ENCODE results near the gene CYBA.

CYBA gene

DNA sequence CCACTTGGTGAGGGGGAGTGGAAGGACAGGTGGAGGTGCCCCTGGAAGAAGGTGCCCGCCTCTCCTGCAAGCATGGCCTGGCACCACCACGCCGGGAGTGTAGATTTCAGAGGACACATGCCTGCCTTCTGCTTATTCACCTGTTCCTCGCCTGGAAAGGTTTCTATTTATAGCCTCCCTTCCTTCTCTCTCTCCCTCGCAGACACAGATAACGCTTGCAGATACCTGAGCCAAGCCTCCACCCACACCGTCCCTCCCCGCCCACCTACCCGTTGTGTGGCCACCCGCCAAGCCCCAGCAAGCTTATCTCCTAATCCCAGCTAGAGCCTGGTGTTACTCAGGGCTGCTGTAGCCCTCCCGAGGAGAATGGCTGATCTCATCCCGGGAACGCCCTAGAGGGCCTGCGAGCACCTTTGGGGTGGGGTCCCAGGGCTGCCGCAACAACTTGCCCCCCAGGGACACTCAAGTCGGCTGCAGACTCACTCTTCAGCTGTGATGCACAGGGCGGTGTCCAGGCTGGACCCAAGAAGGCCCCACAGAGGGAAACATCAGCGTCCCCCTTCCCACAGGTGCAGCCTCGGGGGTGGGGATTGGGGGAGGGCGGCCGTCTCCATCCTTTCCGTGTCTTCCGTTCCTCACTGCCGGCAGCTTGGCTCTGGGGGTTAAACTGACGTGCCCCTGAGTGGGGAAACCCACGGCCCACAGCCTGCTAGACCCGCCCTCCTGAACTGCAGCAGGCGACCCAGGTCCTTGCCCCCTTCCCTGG lies 37.3 kb upstream of the CYBA start:
- TF ChIP-seq, protein P1, sequence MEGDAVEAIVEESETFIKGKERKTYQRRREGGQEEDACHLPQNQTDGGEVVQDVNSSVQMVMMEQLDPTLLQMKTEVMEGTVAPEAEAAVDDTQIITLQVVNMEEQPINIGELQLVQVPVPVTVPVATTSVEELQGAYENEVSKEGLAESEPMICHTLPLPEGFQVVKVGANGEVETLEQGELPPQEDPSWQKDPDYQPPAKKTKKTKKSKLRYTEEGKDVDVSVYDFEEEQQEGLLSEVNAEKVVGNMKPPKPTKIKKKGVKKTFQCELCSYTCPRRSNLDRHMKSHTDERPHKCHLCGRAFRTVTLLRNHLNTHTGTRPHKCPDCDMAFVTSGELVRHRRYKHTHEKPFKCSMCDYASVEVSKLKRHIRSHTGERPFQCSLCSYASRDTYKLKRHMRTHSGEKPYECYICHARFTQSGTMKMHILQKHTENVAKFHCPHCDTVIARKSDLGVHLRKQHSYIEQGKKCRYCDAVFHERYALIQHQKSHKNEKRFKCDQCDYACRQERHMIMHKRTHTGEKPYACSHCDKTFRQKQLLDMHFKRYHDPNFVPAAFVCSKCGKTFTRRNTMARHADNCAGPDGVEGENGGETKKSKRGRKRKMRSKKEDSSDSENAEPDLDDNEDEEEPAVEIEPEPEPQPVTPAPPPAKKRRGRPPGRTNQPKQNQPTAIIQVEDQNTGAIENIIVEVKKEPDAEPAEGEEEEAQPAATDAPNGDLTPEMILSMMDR (IDR thresholded peaks at IDR 0.05; ENCODE audit: low read depth, low read length, missing control alignments), result no peak
- in situ Hi-C loops (cut with HindIII; ENCODE audit: low pct_ligation_motif_present, low sequenced_read_pairs), result loop anchor here (10.0 kb wide), 1 partner anchor 97 kb away; the partner anchor contains the start of gene PIEZO1
- Histone ChIP-seq H3K27me3 (replicated peaks) (peaks cover 2% of the 10 kb centered on the region), H3K27ac (no peak overlapping the region), H3K36me3 (replicated peaks) (no peaks in the 10 kb centered on the region), H3K4me3 (ENCODE audit: low read depth, low read length) (no peak overlapping the region)
- DNase-seq, result no peak

DNA sequence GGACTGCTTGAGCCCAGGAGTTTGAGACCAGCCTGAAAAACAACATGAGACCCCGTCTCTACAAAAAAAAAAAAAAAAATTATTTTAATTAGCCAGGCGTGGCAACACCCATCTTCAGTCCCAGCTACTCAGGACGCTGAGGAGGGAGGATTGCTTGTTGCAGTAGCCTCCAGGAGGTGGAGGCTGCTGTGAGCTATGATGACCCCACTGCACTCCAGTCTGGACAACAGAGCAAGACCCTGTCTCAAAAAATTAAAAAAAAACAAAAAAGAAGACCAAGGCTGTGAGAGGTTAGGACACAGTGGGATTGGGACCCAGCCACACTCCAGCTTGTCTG lies 36.8 kb upstream of the CYBA start:
- TF ChIP-seq, protein P1 (IDR thresholded peaks at IDR 0.05; ENCODE audit: low read depth, low read length, missing control alignments), result no peak
- H3K27me3 ChIP-seq (replicated peaks), result peaks cover 2% of the 10 kb centered on the region
- no peaks in the 10 kb centered on the region for H3K36me3 ChIP-seq (replicated peaks)
- H3K4me3 ChIP-seq (ENCODE audit: low read depth, low read length), result no peak overlapping the region
- H3K27ac ChIP-seq, result no peak overlapping the region
- in situ Hi-C loops (cut with HindIII; ENCODE audit: low pct_ligation_motif_present, low sequenced_read_pairs), result loop anchor here (10.0 kb wide), 1 partner anchor 97 kb away; the partner anchor contains the start of gene PIEZO1
- DNase-seq, result no peak

DNA sequence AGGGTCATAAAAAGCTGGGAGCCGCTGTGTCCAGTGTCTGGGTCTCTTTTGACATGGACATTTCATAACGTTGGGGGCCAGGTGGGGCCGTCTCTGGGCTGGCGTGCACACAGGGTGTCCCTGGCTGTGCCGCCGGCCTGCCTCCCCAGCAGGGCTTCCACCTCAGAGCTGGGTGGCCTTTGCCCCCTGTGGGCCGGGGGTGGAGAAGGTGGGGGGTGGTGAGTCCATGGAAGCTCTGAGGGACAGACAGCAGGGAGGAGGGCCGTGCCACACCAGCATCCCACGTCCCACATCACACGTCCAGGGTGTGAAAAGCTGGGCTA lies 36.4 kb upstream of the CYBA start:
- TF ChIP-seq, protein P1 (IDR thresholded peaks at IDR 0.05; ENCODE audit: low read depth, low read length, missing control alignments), result no peak
- H3K4me3 ChIP-seq (ENCODE audit: low read depth, low read length), result no peak overlapping the region
- H3K27ac ChIP-seq, result no peak overlapping the region
- DNase-seq, result no peak
- in situ Hi-C loops (cut with HindIII; ENCODE audit: low pct_ligation_motif_present, low sequenced_read_pairs), result loop anchor here (10.0 kb wide), 1 partner anchor 98 kb away; the partner anchor contains the start of gene PIEZO1
- no peaks in the 10 kb centered on the region for H3K36me3 ChIP-seq (replicated peaks)
- H3K27me3 ChIP-seq (replicated peaks), result peaks cover 2% of the 10 kb centered on the region

DNA sequence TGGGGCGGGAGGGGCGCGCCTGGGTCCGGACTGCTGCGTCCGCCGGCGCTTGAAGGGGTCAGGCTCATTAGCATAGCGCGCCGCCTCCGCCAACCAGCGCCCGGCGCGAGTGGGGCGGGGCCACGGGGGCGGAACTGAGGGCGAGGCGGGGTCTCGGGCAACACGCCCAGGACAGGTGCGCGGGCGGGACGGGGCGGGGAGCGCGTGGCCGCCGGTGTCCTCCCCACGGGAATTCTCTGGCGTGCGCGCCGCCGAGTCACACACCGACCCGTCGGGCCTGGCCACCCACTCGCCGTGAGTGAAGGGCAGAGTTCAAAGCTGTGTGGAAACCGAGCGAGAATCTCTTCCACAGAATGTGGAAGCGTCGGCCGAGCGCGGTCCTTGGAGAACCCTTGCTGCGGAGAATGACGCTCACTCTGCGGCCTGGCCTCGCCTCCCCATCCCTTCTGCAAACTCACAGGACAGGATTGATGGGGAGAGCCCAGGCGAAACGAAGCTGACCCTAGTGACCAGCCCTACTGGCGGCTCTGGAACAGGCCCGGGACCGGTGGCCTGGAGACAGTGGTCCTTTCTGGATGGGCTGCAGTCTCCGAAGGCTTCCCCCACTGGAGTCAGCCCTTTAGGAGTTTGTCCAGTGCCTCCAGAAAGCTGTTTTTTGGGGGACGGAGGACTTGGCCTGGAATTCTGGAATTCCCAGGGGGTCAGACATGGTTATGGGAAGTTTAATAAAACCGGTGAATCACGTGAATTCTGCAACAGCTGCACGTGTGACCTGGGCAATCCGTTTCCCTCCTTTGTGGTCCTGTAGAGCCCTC lies 35.8 kb upstream of the CYBA start, which contains the start of gene SNAI3:
Gene SNAI3 (minus strand): TSS at position 69 of the 815 bp plus-strand sequence. CDS start 101 bp downstream, outside the sequence.
- TF ChIP-seq, protein P1 (IDR thresholded peaks at IDR 0.05; ENCODE audit: low read depth, low read length, missing control alignments), result no peak
- H3K36me3 ChIP-seq (replicated peaks), result no peaks in the 10 kb centered on the region
- H3K27me3 ChIP-seq (replicated peaks), result peaks cover 2% of the 10 kb centered on the region
- peak within 1 kb of the TSS; percentile 47 for H3K4me3 ChIP-seq (ENCODE audit: low read depth, low read length)
- no peak for DNase-seq
- in situ Hi-C loops (cut with HindIII; ENCODE audit: low pct_ligation_motif_present, low sequenced_read_pairs), result loop anchor here (10.0 kb wide), 1 partner anchor 98 kb away; the partner anchor contains the start of gene PIEZO1
- no peak within 1 kb of the TSS for H3K27ac ChIP-seq

DNA sequence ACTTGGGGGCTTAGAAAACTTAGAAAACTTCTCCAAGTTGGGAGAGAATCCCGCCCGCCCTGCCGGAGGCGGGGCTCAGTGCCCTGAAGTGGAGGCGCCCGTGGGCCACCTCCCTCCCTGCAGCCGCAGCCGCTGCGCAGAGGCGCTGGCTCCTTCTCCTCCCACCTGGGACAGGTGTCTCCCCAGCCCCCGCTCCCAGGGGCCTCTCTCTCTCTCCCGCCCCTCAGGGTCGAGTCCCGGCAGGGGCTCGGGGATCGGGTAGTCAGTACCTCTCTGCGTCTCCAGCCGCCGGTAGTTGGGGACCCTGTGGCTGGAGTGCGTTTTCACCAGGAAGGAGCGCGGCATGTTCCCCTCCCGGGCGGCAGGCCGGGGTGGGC lies 35.2 kb upstream of the CYBA start:
- peak overlapping the region; percentile 47 for H3K4me3 ChIP-seq (ENCODE audit: low read depth, low read length)
- TF ChIP-seq, protein P1 (IDR thresholded peaks at IDR 0.05; ENCODE audit: low read depth, low read length, missing control alignments), result no peak
- DNase-seq, result no peak
- H3K27ac ChIP-seq, result no peak overlapping the region
- in situ Hi-C loops (cut with HindIII; ENCODE audit: low pct_ligation_motif_present, low sequenced_read_pairs), result loop anchor here (10.0 kb wide), 1 partner anchor 99 kb away; the partner anchor contains the start of gene PIEZO1
- H3K27me3 ChIP-seq (replicated peaks), result peaks cover 2% of the 10 kb centered on the region
- H3K36me3 ChIP-seq (replicated peaks), result no peaks in the 10 kb centered on the region

Data from brain microvascular endothelial cell (primary cell).